H9 (cell line): ENCODE data around the gene FGFR1OP2. TPM values are rescaled to one million over a fixed set of nuclear protein-coding genes. Genes with fewer than 3 reads are reported as not detected.

Source experiments
- DNase-seq: peaks from one replicate; pipeline ENCODE4 v3.0.0-alpha.2; 2017
- H2AFZ ChIP-seq: one replicate; pipeline ENCODE4 v1.6.1; 2013; ENCODE audit warnings: mild to moderate bottlenecking, low read length, control low read depth, moderate library complexity
- H2AK5ac ChIP-seq: 2 replicates; pipeline ENCODE4 v1.6.1; 2013; ENCODE audit warnings: low read length, control low read depth, mixed read lengths; ENCODE audit not compliant: insufficient read length
- H2BK120ac ChIP-seq: one replicate; pipeline ENCODE4 v1.6.1; 2013; ENCODE audit warnings: low read depth, mild to moderate bottlenecking, low read length, control low read depth, inconsistent platforms; ENCODE audit not compliant: poor library complexity, severe bottlenecking
- H2BK12ac ChIP-seq: 2 replicates; pipeline ENCODE4 v1.6.1; 2013; ENCODE audit warnings: low read length, control low read depth, mixed read lengths, low read depth; ENCODE audit not compliant: insufficient read length
- H2BK15ac ChIP-seq: 2 replicates; pipeline ENCODE4 v1.6.1; 2013; ENCODE audit warnings: low read depth, low read length, control low read depth
- H2BK20ac ChIP-seq: one replicate; pipeline ENCODE4 v1.6.1; 2013; ENCODE audit warnings: low read depth, mild to moderate bottlenecking, low read length, control low read depth, inconsistent platforms; ENCODE audit not compliant: poor library complexity, severe bottlenecking
- H2BK5ac ChIP-seq: 2 replicates; pipeline ENCODE4 v1.6.1; 2013; ENCODE audit warnings: low read length, control low read depth, mixed read lengths; ENCODE audit not compliant: insufficient read length
- H3K14ac ChIP-seq: 2 replicates; pipeline ENCODE4 v1.6.1; 2013; ENCODE audit warnings: low read length, control low read depth; ENCODE audit not compliant: insufficient read depth
- H3K18ac ChIP-seq: 2 replicates; pipeline ENCODE4 v1.6.1; 2013; ENCODE audit warnings: low read depth, mild to moderate bottlenecking, mixed read lengths, low read length, control low read depth; ENCODE audit not compliant: insufficient read length
- H3K23ac ChIP-seq: 2 replicates; pipeline ENCODE4 v1.6.1; 2013; ENCODE audit warnings: low read length, control low read depth, mixed read lengths, low read depth; ENCODE audit not compliant: insufficient read length
- H3K23me2 ChIP-seq: 2 replicates; pipeline ENCODE4 v1.6.1; 2013; ENCODE audit warnings: low read depth, mild to moderate bottlenecking, mixed read lengths, low read length, control low read depth; ENCODE audit not compliant: insufficient read length, poor library complexity, severe bottlenecking
- H3K27ac ChIP-seq: 2 replicates; pipeline ENCODE4 v1.5.1; 2013; ENCODE audit warnings: low read length, control low read depth, mixed read lengths, low read depth; ENCODE audit not compliant: insufficient read length
- H3K27me3 ChIP-seq: 2 replicates; pipeline ENCODE4 v1.6.1; 2013; ENCODE audit warnings: low read length, control low read depth, inconsistent platforms; ENCODE audit not compliant: insufficient read depth
- H3K4ac ChIP-seq: 2 replicates; pipeline ENCODE4 v1.6.1; 2013; ENCODE audit warnings: low read depth, mild to moderate bottlenecking, control low read depth, inconsistent platforms, low read length, moderate library complexity
- H3K4me1 ChIP-seq: 2 replicates; pipeline ENCODE4 v1.6.1; 2013; ENCODE audit warnings: low read length, control low read depth, inconsistent platforms; ENCODE audit not compliant: insufficient read depth
- H3K4me2 ChIP-seq: 2 replicates; pipeline ENCODE4 v1.6.1; 2013; ENCODE audit warnings: low read length, control low read depth, mixed read lengths; ENCODE audit not compliant: insufficient read length, insufficient read depth
- H3K56ac ChIP-seq: 2 replicates; pipeline ENCODE4 v1.6.1; 2013; ENCODE audit warnings: low read depth, mild to moderate bottlenecking, mixed read lengths, low read length, control low read depth; ENCODE audit not compliant: insufficient read length
- H3K79me1 ChIP-seq: 2 replicates; pipeline ENCODE4 v1.6.1; 2013; ENCODE audit warnings: low read depth, mild to moderate bottlenecking, moderate library complexity, low read length, control low read depth, inconsistent platforms; ENCODE audit not compliant: insufficient read depth, poor library complexity, severe bottlenecking
- H3K79me2 ChIP-seq: 2 replicates; pipeline ENCODE4 v1.6.1; 2013; ENCODE audit warnings: low read length, control low read depth, inconsistent platforms; ENCODE audit not compliant: insufficient read depth
- H3K9ac ChIP-seq: 2 replicates; pipeline ENCODE4 v1.6.1; 2013; ENCODE audit warnings: low read length, control low read depth, mixed read lengths; ENCODE audit not compliant: insufficient read length; ENCODE audit errors: extremely low read depth
- H3K9me3 ChIP-seq: one replicate; pipeline ENCODE4 v1.6.1; 2013; ENCODE audit warnings: low read depth, low read length, inconsistent platforms; ENCODE audit not compliant: control insufficient read depth
- H3T11ph ChIP-seq: one replicate; pipeline ENCODE4 v1.6.1; 2013; ENCODE audit warnings: mild to moderate bottlenecking, low read length, control low read depth, inconsistent platforms
- H4K20me1 ChIP-seq: one replicate; pipeline ENCODE4 v1.6.1; 2013; ENCODE audit not compliant: control insufficient read depth, insufficient read length, insufficient read depth
- H4K5ac ChIP-seq: 2 replicates; pipeline ENCODE4 v1.6.1; 2013; ENCODE audit warnings: low read depth, mild to moderate bottlenecking, mixed read lengths, low read length, control low read depth; ENCODE audit not compliant: insufficient read length
- H4K8ac ChIP-seq: replicated peaks from 2 replicates; pipeline ENCODE4 v1.6.1; 2013; ENCODE audit warnings: low read length, control low read depth, mixed read lengths, low read depth; ENCODE audit not compliant: insufficient read length
- H4K91ac ChIP-seq: 2 replicates; pipeline ENCODE4 v1.6.1; 2013; ENCODE audit warnings: low read depth, mild to moderate bottlenecking, moderate library complexity, mixed read lengths, low read length, control low read depth; ENCODE audit not compliant: insufficient read length
- H3K27ac Mint-ChIP-seq, 3 experiments: 2 replicates in 2 of 3; 3 replicates in 1 of 3; pipeline ENCODE4 v1.8.0; 2020 to 2021; ENCODE audit warnings: mixed read lengths in 3 of 3, mild to moderate bottlenecking in 1 of 3, moderate library complexity in 1 of 3
- H3K27me3 Mint-ChIP-seq: 2 replicates; pipeline ENCODE4 v1.8.0; 2021; ENCODE audit warnings: low read depth, mild to moderate bottlenecking, moderate library complexity, mixed read lengths
- H3K36me3 Mint-ChIP-seq, 3 experiments: 2 replicates in 2 of 3; 3 replicates in 1 of 3; pipeline ENCODE4 v1.8.0; 2020 to 2021; ENCODE audit warnings: low read depth in 3 of 3, mixed read lengths in 3 of 3; ENCODE audit not compliant: insufficient read depth in 1 of 3
- H3K4me1 Mint-ChIP-seq, 2 experiments: 2 replicates each; pipeline ENCODE4 v1.8.0; 2020; ENCODE audit warnings: mixed read lengths in 2 of 2
- H3K4me3 Mint-ChIP-seq, 2 experiments: 2 replicates in 1 of 2; 3 replicates in 1 of 2; pipeline ENCODE4 v1.8.0; 2020 to 2021; ENCODE audit warnings: mild to moderate bottlenecking in 2 of 2, mixed read lengths in 2 of 2, moderate library complexity in 1 of 2
- H3K9me3 Mint-ChIP-seq, 2 experiments: 2 replicates in 1 of 2; 3 replicates in 1 of 2; pipeline ENCODE4 v1.8.0; 2020; ENCODE audit warnings: mild to moderate bottlenecking in 2 of 2, mixed read lengths in 2 of 2, moderate library complexity in 1 of 2
- WGBS: extraction: QIAGEN DNeasy Blood & Tissue Kit; methylation state at CpG from one replicate; pipeline ENCODE4 v1.1.7; 2013; ENCODE audit warnings: missing lambda C conversion rate, low lambda C conversion rate, mixed read lengths; ENCODE audit not compliant: insufficient read length; ENCODE audit errors: extremely low coverage; 5-methylcytosine and 5-hydroxymethylcytosine counted together
- total RNA-seq: library from RNA; stranded (reverse); gene quantifications from 2 replicates; pipeline ENCODE4 v1.2.1, GENCODE V29; 2021
- TF ChIP-seq, protein P1 (sequence below): fragments of 200-600 bp; sonication (generic); conservative IDR thresholded peaks from 3 replicates; pipeline ENCODE4 v1.8.0; 2021; ENCODE audit warnings: antibody characterized with exemption, mild to moderate bottlenecking

The FGFR1OP2 gene
- total RNA-seq, 1 experiment from 2014 or later: 30.0 TPM

DNA sequence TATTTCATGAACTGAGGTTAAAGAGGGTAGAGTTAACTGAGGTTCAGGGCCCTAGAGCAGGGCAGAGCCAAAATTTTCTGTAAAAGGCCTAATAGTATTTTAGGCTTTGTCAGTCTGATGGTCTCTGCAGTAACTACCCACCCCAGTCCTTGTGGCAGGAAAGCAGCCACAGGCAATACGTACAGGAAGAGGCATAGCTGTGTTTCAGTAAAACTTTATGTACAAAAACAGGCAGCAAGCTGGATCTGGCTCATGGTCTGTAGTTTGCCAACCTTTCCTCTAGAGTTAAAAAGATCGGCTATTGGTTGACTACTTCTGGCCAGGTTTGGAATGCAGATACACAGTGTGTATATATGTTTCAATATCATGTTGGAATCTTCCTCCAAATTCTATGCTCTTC is 58.7 kb downstream of the FGFR1OP2 start:
- no peak overlapping the region for H4K8ac ChIP-seq

More for the DNA sequence above, 58.7 kb downstream of the FGFR1OP2 start:
- H3K4me1 Mint-ChIP-seq: no peaks in the 10 kb centered on the region
- H3K79me2 ChIP-seq: no peaks in the 10 kb centered on the region
- H3K27ac Mint-ChIP-seq: no peak overlapping the region
- no peaks in the 10 kb centered on the region for H3K9me3 Mint-ChIP-seq
- H3K4me1 ChIP-seq: no peaks in the 10 kb centered on the region
- no peak for DNase-seq
- no peak overlapping the region for H2BK12ac ChIP-seq
- no peak overlapping the region for H3K4ac ChIP-seq
- H3T11ph ChIP-seq: no peak overlapping the region
- H3K23me2 ChIP-seq: no peaks in the 10 kb centered on the region
- no peak overlapping the region for H3K4me2 ChIP-seq
- H2BK15ac ChIP-seq: no peak overlapping the region
- no peak overlapping the region for H2AFZ ChIP-seq
- H3K9me3 ChIP-seq: no peaks in the 10 kb centered on the region
- no peak overlapping the region for H3K56ac ChIP-seq
- H3K79me1 ChIP-seq: peaks cover 7% of the 10 kb centered on the region
- WGBS: no CpG with 5 or more reads among the region's 2 CpGs
- no peak overlapping the region for H4K91ac ChIP-seq
- peaks cover 6 to 51% (median 34%) of the 10 kb centered on the region in 3 experiments; a peak in 6 of 7 replicates for H3K36me3 Mint-ChIP-seq
- no peak overlapping the region for H3K18ac ChIP-seq
- TF ChIP-seq, protein P1, sequence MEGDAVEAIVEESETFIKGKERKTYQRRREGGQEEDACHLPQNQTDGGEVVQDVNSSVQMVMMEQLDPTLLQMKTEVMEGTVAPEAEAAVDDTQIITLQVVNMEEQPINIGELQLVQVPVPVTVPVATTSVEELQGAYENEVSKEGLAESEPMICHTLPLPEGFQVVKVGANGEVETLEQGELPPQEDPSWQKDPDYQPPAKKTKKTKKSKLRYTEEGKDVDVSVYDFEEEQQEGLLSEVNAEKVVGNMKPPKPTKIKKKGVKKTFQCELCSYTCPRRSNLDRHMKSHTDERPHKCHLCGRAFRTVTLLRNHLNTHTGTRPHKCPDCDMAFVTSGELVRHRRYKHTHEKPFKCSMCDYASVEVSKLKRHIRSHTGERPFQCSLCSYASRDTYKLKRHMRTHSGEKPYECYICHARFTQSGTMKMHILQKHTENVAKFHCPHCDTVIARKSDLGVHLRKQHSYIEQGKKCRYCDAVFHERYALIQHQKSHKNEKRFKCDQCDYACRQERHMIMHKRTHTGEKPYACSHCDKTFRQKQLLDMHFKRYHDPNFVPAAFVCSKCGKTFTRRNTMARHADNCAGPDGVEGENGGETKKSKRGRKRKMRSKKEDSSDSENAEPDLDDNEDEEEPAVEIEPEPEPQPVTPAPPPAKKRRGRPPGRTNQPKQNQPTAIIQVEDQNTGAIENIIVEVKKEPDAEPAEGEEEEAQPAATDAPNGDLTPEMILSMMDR: no peak
- no peak overlapping the region for H3K27ac ChIP-seq
- no peak overlapping the region for H3K9ac ChIP-seq
- no peaks in the 10 kb centered on the region for H3K27me3 Mint-ChIP-seq
- no peaks in the 10 kb centered on the region for H4K20me1 ChIP-seq
- H2BK5ac ChIP-seq: no peak overlapping the region
- no peak overlapping the region for H3K23ac ChIP-seq
- no peak overlapping the region for H4K5ac ChIP-seq
- no peak overlapping the region for H2AK5ac ChIP-seq
- H3K14ac ChIP-seq: no peak overlapping the region
- H2BK120ac ChIP-seq: no peak overlapping the region
- no peak overlapping the region for H3K4me3 Mint-ChIP-seq
- no peak overlapping the region for H2BK20ac ChIP-seq
- H3K27me3 ChIP-seq: no peaks in the 10 kb centered on the region
